Endothelial cell of umbilical vein (primary cell): ENCODE measurements around the gene OR52A5. TPM values are rescaled to one million over a fixed set of nuclear protein-coding genes. Genes with fewer than 3 reads are reported as not detected.

Source experiments
- BruUV-seq: library from RNA; stranded (reverse); fragments of 400-500 nt; replicated peaks from 2 replicates; lab custom pipeline; 2021; lab: Mats Ljungman, UMichigan
- CTCF ChIA-PET: fragments of 300-600, 350-600 bp; sonication (Branson Sonifier 250); formaldehyde crosslinking; loops from one replicate; lab custom pipeline; 2021; ENCODE audit warnings: antibody characterized with exemption, inconsistent platforms; lab: Charles Lee
- POLR2A ChIA-PET: fragments of 300-600, 350-600 bp; sonication (Branson Sonifier 250); formaldehyde crosslinking; loops from one replicate; lab custom pipeline; 2021; ENCODE audit warnings: antibody characterized with exemption, inconsistent platforms; lab: Charles Lee
- DNase-seq: peaks from one replicate; pipeline ENCODE4 v3.0.0-alpha.2; 2011; ENCODE audit warnings: low read depth, low spot score
- FAIRE-seq: peaks from 2 replicates; lab custom pipeline; 2011; peaks lifted over from hg19 to GRCh38; lab: Jason Lieb, UNC
- H2AFZ ChIP-seq: 2 replicates; pipeline ENCODE4 v1.6.0; 2012; ENCODE audit warnings: low read depth, low read length, control low read depth, inconsistent platforms
- H3K27ac ChIP-seq: 2 replicates; pipeline ENCODE4 v1.5.1; 2011; ENCODE audit warnings: low read depth, mild to moderate bottlenecking, control low read depth, low read length, moderate library complexity; ENCODE audit not compliant: insufficient read depth
- H3K27me3 ChIP-seq, 2 experiments: 2 replicates each; pipeline versions ENCODE4 v1.6.0 to v1.6.1; 2011; ENCODE audit warnings: low read length in 2 of 2, mixed read lengths in 1 of 2; ENCODE audit not compliant: control insufficient read depth in 2 of 2, insufficient read depth in 2 of 2
- H3K36me3 ChIP-seq, 2 experiments: 2 replicates in 1 of 2; 3 replicates in 1 of 2; pipeline ENCODE4 v1.5.1; 2011; ENCODE audit warnings: low read length in 2 of 2, mild to moderate bottlenecking in 1 of 2, moderate library complexity in 1 of 2; ENCODE audit not compliant: control insufficient read depth in 2 of 2, insufficient read depth in 2 of 2; ENCODE audit errors: extremely low read depth in 1 of 2
- H3K4me1 ChIP-seq: 3 replicates; pipeline ENCODE4 v1.5.1; 2011; ENCODE audit warnings: mild to moderate bottlenecking, low read length; ENCODE audit not compliant: control insufficient read depth, insufficient read depth; ENCODE audit errors: extremely low read depth
- H3K4me2 ChIP-seq: 2 replicates; pipeline ENCODE4 v1.6.1; 2011; ENCODE audit warnings: low read length, control low read depth, mixed read lengths; ENCODE audit not compliant: insufficient read depth
- H3K4me3 ChIP-seq, 3 experiments: fragments of 200-600 bp in 1 of 3; sonication (generic), shearing (Covaris generic) in 1 of 3; replicated peaks in 1 of 3; 2 replicates each; pipeline ENCODE4 v1.5.1; 2011 to 2016; ENCODE audit warnings: control low read depth in 3 of 3, low read length in 3 of 3, mild to moderate bottlenecking in 2 of 3, inconsistent platforms in 1 of 3, low read depth in 1 of 3, moderate library complexity in 1 of 3; ENCODE audit not compliant: insufficient read depth in 1 of 3
- H3K79me2 ChIP-seq: 2 replicates; pipeline ENCODE4 v1.6.0; 2012; ENCODE audit warnings: low read length, inconsistent platforms; ENCODE audit not compliant: control insufficient read depth, insufficient read depth
- H3K9ac ChIP-seq: replicated peaks from 2 replicates; pipeline ENCODE3; 2011; ENCODE audit warnings: low read length, control low read depth; ENCODE audit not compliant: insufficient read depth; ENCODE audit errors: extremely low read depth
- H3K9me1 ChIP-seq: replicated peaks from 3 replicates; pipeline ENCODE4 v1.6.0; 2011; ENCODE audit warnings: mild to moderate bottlenecking, low read length; ENCODE audit not compliant: control insufficient read depth, insufficient read depth; ENCODE audit errors: extremely low read depth
- H3K9me3 ChIP-seq: replicated peaks from 2 replicates; pipeline ENCODE4 v1.5.1; 2012; ENCODE audit warnings: low read length, inconsistent platforms; ENCODE audit not compliant: control insufficient read depth, insufficient read depth
- H4K20me1 ChIP-seq: replicated peaks from 2 replicates; pipeline ENCODE3; 2011; ENCODE audit warnings: mild to moderate bottlenecking, low read length; ENCODE audit not compliant: control insufficient read depth, insufficient read depth; ENCODE audit errors: extremely low read depth
- EZH2 ChIP-seq: IDR thresholded peaks from 2 replicates; pipeline ENCODE4 v1.6.1; 2012; ENCODE audit warnings: borderline replicate concordance, low read depth, mild to moderate bottlenecking, moderate library complexity, low read length, inconsistent platforms; ENCODE audit not compliant: severe bottlenecking
- FOS ChIP-seq: IDR thresholded peaks from 2 replicates; pipeline ENCODE4 v1.6.1; 2011; ENCODE audit warnings: mild to moderate bottlenecking, low read length, moderate library complexity, borderline replicate concordance; ENCODE audit not compliant: insufficient read depth
- GATA2 ChIP-seq: IDR thresholded peaks from 2 replicates; pipeline ENCODE4 v1.7.0; 2011; ENCODE audit warnings: low read depth, mild to moderate bottlenecking, moderate library complexity, mixed read lengths, low read length; ENCODE audit not compliant: insufficient read length, insufficient read depth
- JUN ChIP-seq: IDR thresholded peaks from 2 replicates; pipeline ENCODE4 v1.6.1; 2011; ENCODE audit warnings: borderline replicate concordance, low read depth; ENCODE audit not compliant: insufficient read length, insufficient read depth
- MYC ChIP-seq: IDR thresholded peaks from one replicate; pipeline ENCODE4 v1.6.1; 2011; ENCODE audit warnings: mild to moderate bottlenecking, low read depth, low read length
- POLR2A ChIP-seq: IDR thresholded peaks from 2 replicates; pipeline ENCODE4 v1.6.1; 2012; ENCODE audit warnings: low read depth, mild to moderate bottlenecking, control low read depth, low read length
- POLR2AphosphoS5 ChIP-seq: IDR thresholded peaks from 2 replicates; pipeline ENCODE4 v1.6.1; 2012; ENCODE audit warnings: low read depth, mild to moderate bottlenecking, control low read depth, low read length, moderate library complexity; ENCODE audit not compliant: insufficient read depth
- dilution Hi-C: fragments of 300-500 bp; cut with MboI; formaldehyde crosslinking; loops from one replicate; pipeline ENCODE4 v1.15.0; 2019; ENCODE audit warnings: low sequenced_read_pairs; ENCODE audit not compliant: extremely low pct_ligation_motif_present
- intact Hi-C: fragments of 100-400 bp; cut with micrococcal nuclease; formaldehyde crosslinking; loops from one replicate; pipeline ENCODE4 v1.10.0; 2022
- polyA plus RNA-seq, 4 experiments: library from polyadenylated mRNA; depleted of rRNA in 3 of 4; stranded (reverse) in 3 of 4; unstranded in 1 of 4; fragments of >200 nt; gene quantifications; 2 replicates each; pipeline versions ENCODE4 v1.2.1 to v1.2.3, GENCODE V29; 2011 to 2012; ENCODE audit warnings: missing spikeins in 1 of 4
- total RNA-seq: library from RNA; stranded (reverse); gene quantifications from 2 replicates; pipeline ENCODE4 v1.2.3, GENCODE V29; 2021
- TF ChIP-seq, protein P1 (sequence below): IDR thresholded peaks from 2 replicates; pipeline ENCODE4 v1.6.1; 2011; ENCODE audit not compliant: insufficient read depth, insufficient read length
- TF ChIP-seq, protein P2 (sequence below), 2 donors: IDR thresholded peaks; 1 replicate in 1 of 2; 2 replicates in 1 of 2; pipeline ENCODE4 v1.5.1; 2011; ENCODE audit warnings: low read length in 2 of 2, mild to moderate bottlenecking in 2 of 2, moderate library complexity in 2 of 2, control low read depth in 1 of 2, inconsistent platforms in 1 of 2, low read depth in 1 of 2; ENCODE audit not compliant: insufficient read depth in 1 of 2; ENCODE audit errors: extremely low read depth in 1 of 2

The OR52A5 gene
- total and polyA plus RNA-seq, 2 donors (not counting 3 experiments of a cell fraction or from before 2014, with no cell fraction given): not detected

DNA sequence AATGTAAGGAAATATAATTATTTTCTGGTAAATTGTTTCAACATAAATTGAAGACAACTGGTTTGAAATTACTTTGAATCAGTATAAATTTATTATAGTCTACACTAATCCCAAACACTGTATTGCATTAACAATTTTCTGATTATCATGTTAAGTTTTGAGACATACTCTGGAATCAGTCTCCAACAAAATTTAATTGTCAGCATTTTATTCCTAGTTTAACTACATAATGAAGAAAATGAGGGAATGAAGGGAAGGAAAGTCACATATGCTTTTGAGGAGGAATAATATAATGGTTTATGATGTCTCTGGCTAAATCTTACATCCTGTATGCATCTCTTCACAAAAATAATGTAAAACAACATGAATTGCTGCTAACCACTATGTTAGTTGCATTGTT is 54.6 kb downstream of the OR52A5 start:
- H3K4me1 ChIP-seq: no peaks in the 10 kb centered on the region
- POLR2A ChIA-PET: no interaction called here
- no peak overlapping the region for H3K4me2 ChIP-seq
- intact Hi-C loops (no loop called here), dilution Hi-C loops (no loop called here)
- FAIRE-seq: no peak
- H3K9me1 ChIP-seq: no peaks in the 10 kb centered on the region
- H3K4me3 ChIP-seq: no peak overlapping the region
- no peaks in the 10 kb centered on the region for H3K36me3 ChIP-seq
- H2AFZ ChIP-seq: no peak overlapping the region
- no TSS peak for BruUV-seq
- DNase-seq: no peak
- CTCF ChIA-PET: no interaction called here
- no peak overlapping the region for H3K9ac ChIP-seq
- TF ChIP-seq, protein P1, sequence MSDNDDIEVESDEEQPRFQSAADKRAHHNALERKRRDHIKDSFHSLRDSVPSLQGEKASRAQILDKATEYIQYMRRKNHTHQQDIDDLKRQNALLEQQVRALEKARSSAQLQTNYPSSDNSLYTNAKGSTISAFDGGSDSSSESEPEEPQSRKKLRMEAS: no peak
- TF ChIP-seq JUN (no peak), POLR2A (no peak), GATA2 (no peak), FOS (no peak), EZH2 (no peak), POLR2AphosphoS5 (no peak), MYC (no peak)
- TF ChIP-seq, protein P2, sequence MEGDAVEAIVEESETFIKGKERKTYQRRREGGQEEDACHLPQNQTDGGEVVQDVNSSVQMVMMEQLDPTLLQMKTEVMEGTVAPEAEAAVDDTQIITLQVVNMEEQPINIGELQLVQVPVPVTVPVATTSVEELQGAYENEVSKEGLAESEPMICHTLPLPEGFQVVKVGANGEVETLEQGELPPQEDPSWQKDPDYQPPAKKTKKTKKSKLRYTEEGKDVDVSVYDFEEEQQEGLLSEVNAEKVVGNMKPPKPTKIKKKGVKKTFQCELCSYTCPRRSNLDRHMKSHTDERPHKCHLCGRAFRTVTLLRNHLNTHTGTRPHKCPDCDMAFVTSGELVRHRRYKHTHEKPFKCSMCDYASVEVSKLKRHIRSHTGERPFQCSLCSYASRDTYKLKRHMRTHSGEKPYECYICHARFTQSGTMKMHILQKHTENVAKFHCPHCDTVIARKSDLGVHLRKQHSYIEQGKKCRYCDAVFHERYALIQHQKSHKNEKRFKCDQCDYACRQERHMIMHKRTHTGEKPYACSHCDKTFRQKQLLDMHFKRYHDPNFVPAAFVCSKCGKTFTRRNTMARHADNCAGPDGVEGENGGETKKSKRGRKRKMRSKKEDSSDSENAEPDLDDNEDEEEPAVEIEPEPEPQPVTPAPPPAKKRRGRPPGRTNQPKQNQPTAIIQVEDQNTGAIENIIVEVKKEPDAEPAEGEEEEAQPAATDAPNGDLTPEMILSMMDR (IDR thresholded peaks at IDR 0.05; ENCODE audit: extremely low read depth in 1 of 2, insufficient read depth in 1 of 2, low read depth in 1 of 2, low read length in 2 of 2): no peak
- no peaks in the 10 kb centered on the region for H3K79me2 ChIP-seq
- no peaks in the 10 kb centered on the region for H3K9me3 ChIP-seq
- no peaks in the 10 kb centered on the region for H4K20me1 ChIP-seq
- H3K27me3 ChIP-seq: peaks cover 0 to 2% of the 10 kb centered on the region in 2 experiments
- H3K27ac ChIP-seq: no peak overlapping the region
